Gastroesophageal sphincter (tissue), 4 donors: Measurements from ENCODE around the gene ZNF782. TPM values are rescaled to one million over a fixed set of nuclear protein-coding genes. Genes with fewer than 3 reads are reported as not detected.
"Not testable (repeated sequence)": the region's sequence is repeated elsewhere in the genome, so short reads cannot be mapped to it uniquely, and the experiment has no call there.

ENCODE experiments used
- ATAC-seq: fragments of 150-250 bp; one replicate; pipeline ENCODE4 v1.9.1; 2016; ENCODE audit warnings: mild to moderate bottlenecking, moderate library complexity
- H3K27ac ChIP-seq, 4 donors: fragments of 200-600 bp; sonication (generic) in 3 of 4; 1 replicate in 3 of 4; 2 replicates in 1 of 4; pipeline ENCODE4 v1.5.1; 2016 to 2019
- H3K27me3 ChIP-seq: fragments of 200-600 bp; sonication (generic); one replicate; pipeline ENCODE4 v1.5.1; 2019
- H3K36me3 ChIP-seq, 2 donors: fragments of 200-600 bp; sonication (generic); one replicate each; pipeline ENCODE4 v1.5.1; 2019; ENCODE audit warnings: control low read depth in 1 of 2
- H3K4me1 ChIP-seq, 3 donors: fragments of 200-600 bp; sonication (generic); 1 replicate in 2 of 3; 2 replicates in 1 of 3; pipeline ENCODE4 v1.5.1; 2016 to 2019; ENCODE audit warnings: control low read depth in 2 of 3
- H3K4me3 ChIP-seq, 2 donors: fragments of 200-600 bp; sonication (generic); one replicate each; pipeline ENCODE4 v1.5.1; 2019; ENCODE audit warnings: mild to moderate bottlenecking in 1 of 2, moderate library complexity in 1 of 2
- H3K9me3 ChIP-seq, 3 donors: fragments of 200-600 bp; sonication (generic); one replicate each; pipeline ENCODE4 v1.5.1; 2017 to 2019; ENCODE audit warnings: control low read depth in 2 of 3
- EP300 ChIP-seq: sonication (generic); formaldehyde crosslinking; IDR thresholded peaks from one replicate; pipeline ENCODE4 v1.6.1; 2017; ENCODE audit warnings: antibody characterized with exemption, mild to moderate bottlenecking
- POLR2A ChIP-seq, 2 donors: fragments of 450-650 bp; IDR thresholded peaks; one replicate each; pipeline ENCODE4 v1.6.1; 2017; ENCODE audit warnings: antibody characterized with exemption in 2 of 2, mild to moderate bottlenecking in 2 of 2, moderate library complexity in 1 of 2
- POLR2AphosphoS5 ChIP-seq: sonication (generic); formaldehyde crosslinking; IDR thresholded peaks from one replicate; pipeline ENCODE4 v1.6.1; 2017; ENCODE audit warnings: antibody characterized with exemption
- WGBS, 2 donors: methylation state at CpG; one replicate each; pipeline ENCODE4 v1.1.5; 2018; ENCODE audit warnings: low coverage in 1 of 2; 5-methylcytosine and 5-hydroxymethylcytosine counted together
- total RNA-seq, 4 donors: library from RNA; depleted of rRNA; stranded (reverse); fragments of >200 nt; gene quantifications; one replicate each; pipeline ENCODE4 v1.1.0, GENCODE V29; 2016
- TF ChIP-seq, protein P1 (sequence below), 4 experiments: fragments of 200-600 bp in 2 of 4; fragments of 450-650 bp in 2 of 4; sonication (generic) in 1 of 4; IDR thresholded peaks; one replicate each; pipeline ENCODE4 v1.5.1; 2017 to 2019; ENCODE audit warnings: antibody characterized with exemption in 4 of 4, mild to moderate bottlenecking in 2 of 4, moderate library complexity in 2 of 4

ZNF782 gene
- total RNA-seq, 4 donors from 2014 or later: 9.4 to 15.1 (median 13.7) TPM

DNA sequence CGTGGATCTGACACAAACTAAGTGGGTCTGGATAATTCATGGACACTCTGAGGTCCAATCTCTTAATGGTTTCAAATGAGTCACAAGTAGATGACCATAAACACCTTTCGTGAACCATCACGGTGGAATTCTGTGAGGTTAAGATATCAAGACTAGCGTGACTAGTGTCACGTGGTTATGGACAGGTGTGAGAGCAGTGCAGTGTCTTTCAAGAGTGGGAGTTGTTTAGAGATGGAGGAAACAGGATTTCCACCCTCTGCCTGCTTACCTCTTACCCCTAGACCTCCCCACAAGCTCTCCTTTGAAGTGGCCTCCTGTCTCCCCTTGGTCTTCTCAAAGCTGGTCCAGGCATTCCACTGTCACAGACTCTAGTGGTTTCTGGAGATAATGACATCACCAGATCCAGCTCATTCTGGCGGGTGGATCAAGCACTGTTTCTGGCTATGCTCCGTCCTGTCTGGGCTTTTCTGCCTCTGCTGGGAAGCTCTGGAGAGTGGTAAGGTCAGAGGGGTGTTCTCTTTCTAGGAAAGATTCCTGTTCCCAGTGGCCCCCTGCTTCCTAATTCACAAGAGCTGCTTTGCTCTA lies 20.0 kb upstream of the ZNF782 start:
- ATAC-seq: no peak
- no peak for TF ChIP-seq POLR2A (IDR thresholded peaks at IDR 0.05)
- TF ChIP-seq EP300: no peak
- TF ChIP-seq, protein P1, sequence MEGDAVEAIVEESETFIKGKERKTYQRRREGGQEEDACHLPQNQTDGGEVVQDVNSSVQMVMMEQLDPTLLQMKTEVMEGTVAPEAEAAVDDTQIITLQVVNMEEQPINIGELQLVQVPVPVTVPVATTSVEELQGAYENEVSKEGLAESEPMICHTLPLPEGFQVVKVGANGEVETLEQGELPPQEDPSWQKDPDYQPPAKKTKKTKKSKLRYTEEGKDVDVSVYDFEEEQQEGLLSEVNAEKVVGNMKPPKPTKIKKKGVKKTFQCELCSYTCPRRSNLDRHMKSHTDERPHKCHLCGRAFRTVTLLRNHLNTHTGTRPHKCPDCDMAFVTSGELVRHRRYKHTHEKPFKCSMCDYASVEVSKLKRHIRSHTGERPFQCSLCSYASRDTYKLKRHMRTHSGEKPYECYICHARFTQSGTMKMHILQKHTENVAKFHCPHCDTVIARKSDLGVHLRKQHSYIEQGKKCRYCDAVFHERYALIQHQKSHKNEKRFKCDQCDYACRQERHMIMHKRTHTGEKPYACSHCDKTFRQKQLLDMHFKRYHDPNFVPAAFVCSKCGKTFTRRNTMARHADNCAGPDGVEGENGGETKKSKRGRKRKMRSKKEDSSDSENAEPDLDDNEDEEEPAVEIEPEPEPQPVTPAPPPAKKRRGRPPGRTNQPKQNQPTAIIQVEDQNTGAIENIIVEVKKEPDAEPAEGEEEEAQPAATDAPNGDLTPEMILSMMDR (IDR thresholded peaks at IDR 0.05): no peak
- no peak for TF ChIP-seq POLR2AphosphoS5
- H3K4me1 ChIP-seq: peaks cover 0 to 24% (median 10%) of the 10 kb centered on the region in 3 donors
- H3K27ac ChIP-seq: no peak overlapping the region
- H3K27me3 ChIP-seq: peaks cover 44% of the 10 kb centered on the region
- H3K36me3 ChIP-seq: no peaks in the 10 kb centered on the region
- no peaks in the 10 kb centered on the region for H3K9me3 ChIP-seq
- no peak overlapping the region for H3K4me3 ChIP-seq
- 63 to 92% methylated on average over 2 to 6 of the region's 7 CpGs for WGBS, 2 donors

DNA sequence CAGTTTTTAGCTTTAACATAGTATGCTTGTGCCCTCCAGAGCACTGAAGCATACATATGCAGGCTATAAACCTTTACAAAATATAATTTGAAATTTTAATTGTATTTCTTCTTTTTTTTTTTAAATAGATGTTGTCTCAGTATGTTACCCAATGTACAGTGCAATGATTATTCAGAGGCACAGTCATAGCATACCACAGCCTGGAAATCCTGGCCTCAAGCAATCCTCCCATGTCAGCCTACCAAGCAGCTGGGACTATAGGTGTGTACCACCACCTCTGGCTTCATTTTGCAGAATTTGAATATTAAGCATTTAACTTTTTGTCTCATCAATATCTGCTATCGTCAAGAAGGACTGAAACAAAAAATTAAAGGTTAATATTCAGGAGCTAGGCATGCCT lies 16.9 kb upstream of the ZNF782 start:
- Histone ChIP-seq H3K4me1 (peaks cover 0 to 15% (median 7%) of the 10 kb centered on the region in 3 donors), H3K36me3 (no peaks in the 10 kb centered on the region), H3K9me3 (no peaks in the 10 kb centered on the region), H3K27ac (no peak overlapping the region), H3K27me3 (peaks cover 23% of the 10 kb centered on the region), H3K4me3 (no peak overlapping the region)
- no peak for ATAC-seq
- WGBS, 2 donors: 50 to 93% methylated on average over 1 of the region's 1 CpG
- TF ChIP-seq POLR2AphosphoS5: no peak
- TF ChIP-seq, protein P1 (IDR thresholded peaks at IDR 0.05): no peak
- TF ChIP-seq EP300: no peak
- no peak for TF ChIP-seq POLR2A (IDR thresholded peaks at IDR 0.05)

DNA sequence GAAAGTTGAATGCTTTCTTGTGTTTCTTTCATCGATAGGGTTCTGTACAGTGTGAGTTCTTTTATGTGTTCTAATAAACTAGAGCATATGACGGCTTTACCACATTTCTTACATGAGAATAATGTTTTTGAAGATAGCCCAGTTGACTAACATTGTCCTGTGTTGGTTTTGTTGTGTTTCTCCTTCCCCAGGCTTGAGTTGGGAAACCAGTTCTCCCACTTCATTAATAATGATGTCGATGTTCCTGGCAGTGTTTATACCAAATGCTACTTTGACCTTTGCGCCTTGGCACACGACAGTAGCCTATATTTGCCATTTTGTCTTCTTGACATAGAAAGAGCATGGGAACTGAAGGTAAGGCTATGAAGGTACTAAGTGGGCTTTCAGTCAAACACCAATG lies 14.4 kb upstream of the ZNF782 start:
- Histone ChIP-seq H3K4me1 (no peaks in the 10 kb centered on the region), H3K27me3 (no peaks in the 10 kb centered on the region), H3K4me3 (no peak overlapping the region), H3K9me3 (no peaks in the 10 kb centered on the region), H3K36me3 (no peaks in the 10 kb centered on the region), H3K27ac (no peak overlapping the region)
- ATAC-seq: no peak
- 73 to 75% methylated on average over 4 to 5 of the region's 5 CpGs for WGBS, 2 donors
- TF ChIP-seq EP300 (no peak), POLR2A (IDR thresholded peaks at IDR 0.05) (no peak), POLR2AphosphoS5 (no peak)
- TF ChIP-seq, protein P1 (IDR thresholded peaks at IDR 0.05): no peak

DNA sequence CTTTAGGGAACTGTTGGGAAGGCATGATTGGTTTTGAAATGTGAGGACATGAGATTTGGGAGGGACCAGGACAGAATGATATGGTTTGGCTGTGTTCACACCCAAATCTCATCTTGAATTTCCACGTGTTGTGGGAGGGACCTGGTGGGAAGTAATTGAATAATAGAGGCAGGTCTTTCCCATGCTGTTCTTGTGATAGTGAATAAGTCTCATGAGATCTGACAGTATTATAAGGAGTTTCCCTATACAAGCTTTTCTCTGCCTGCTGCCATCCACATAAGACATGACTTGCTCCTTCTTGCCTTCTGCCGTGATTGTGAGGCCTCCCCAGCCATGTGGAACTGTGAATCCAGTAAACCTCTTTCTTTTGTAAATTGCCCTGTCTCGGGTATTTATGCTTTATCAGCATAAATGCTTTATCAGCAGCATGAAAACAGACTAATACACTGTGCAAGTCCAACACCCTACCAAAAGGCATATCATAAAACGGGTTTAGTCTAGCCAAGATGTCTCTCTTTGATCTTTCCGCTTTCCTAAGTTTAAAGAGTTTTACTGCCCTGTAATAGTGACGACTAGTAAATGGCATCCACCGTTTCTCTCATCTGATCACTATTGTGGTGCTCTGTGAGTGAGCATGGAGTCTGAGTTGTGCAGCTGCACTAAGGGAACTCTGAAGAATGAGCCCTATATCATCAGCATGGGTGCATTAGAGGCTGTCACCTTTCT lies 12.9 kb upstream of the ZNF782 start:
- Histone ChIP-seq H3K36me3 (no peaks in the 10 kb centered on the region), H3K27ac (no peak overlapping the region), H3K27me3 (no peaks in the 10 kb centered on the region), H3K4me1 (no peaks in the 10 kb centered on the region), H3K4me3 (no peak overlapping the region), H3K9me3 (no peaks in the 10 kb centered on the region)
- TF ChIP-seq POLR2A (IDR thresholded peaks at IDR 0.05): no peak
- no peak for ATAC-seq
- 65 to 71% methylated on average over 6 of the region's 7 CpGs for WGBS, 2 donors

DNA sequence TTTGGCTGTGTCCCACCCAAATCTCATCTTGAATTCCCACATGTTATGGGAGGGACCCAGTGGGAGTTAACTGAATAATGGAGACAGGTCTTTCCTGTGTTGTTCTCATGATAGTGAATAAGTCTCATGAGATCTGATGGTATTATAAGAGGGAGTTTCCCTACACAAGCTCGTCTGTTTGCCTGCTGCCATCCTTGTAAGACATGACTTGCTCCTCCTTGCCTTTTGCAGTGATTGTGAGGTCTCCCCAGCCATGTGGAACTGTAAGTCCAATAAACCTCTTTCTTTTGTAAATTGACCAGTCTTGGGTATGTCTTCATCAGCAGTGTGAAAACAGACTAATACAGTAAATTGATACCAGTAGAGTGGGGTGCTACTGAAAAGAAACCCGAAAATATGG lies 10.9 kb upstream of the ZNF782 start:
- not testable (repeated sequence) for ATAC-seq

More for the DNA sequence above, 10.9 kb upstream of the ZNF782 start:
- H3K36me3 ChIP-seq, H3K4me1 ChIP-seq, H3K27ac ChIP-seq, H3K9me3 ChIP-seq, H3K4me3 ChIP-seq, H3K27me3 ChIP-seq: not testable (repeated sequence)
- 71 to 76% methylated on average over 1 to 2 of the region's 2 CpGs for WGBS, 2 donors
